HCT116 (cell line): ENCODE results near the gene KY.

ENCODE experiments used
- POLR2AphosphoS5 ChIP-seq: IDR thresholded peaks from 2 replicates; pipeline ENCODE4 v1.6.1; 2011; ENCODE audit warnings: mild to moderate bottlenecking, low read depth, low read length, moderate library complexity
- TF ChIP-seq, protein P1 (sequence below), 3 experiments: fragments of 200-600 bp in 1 of 3; sonication (generic) in 1 of 3; IDR thresholded peaks in 2 of 3; conservative IDR thresholded peaks in 1 of 3; 2 replicates each; pipeline ENCODE4 v1.5.1; 2012 to 2017; ENCODE audit warnings: low read depth in 2 of 3, low read length in 2 of 3, antibody characterized with exemption in 1 of 3, borderline replicate concordance in 1 of 3, control low read depth in 1 of 3, mild to moderate bottlenecking in 1 of 3, mixed read lengths in 1 of 3, mixed run types in 1 of 3, moderate library complexity in 1 of 3; ENCODE audit not compliant: insufficient read depth in 1 of 3

DNA sequence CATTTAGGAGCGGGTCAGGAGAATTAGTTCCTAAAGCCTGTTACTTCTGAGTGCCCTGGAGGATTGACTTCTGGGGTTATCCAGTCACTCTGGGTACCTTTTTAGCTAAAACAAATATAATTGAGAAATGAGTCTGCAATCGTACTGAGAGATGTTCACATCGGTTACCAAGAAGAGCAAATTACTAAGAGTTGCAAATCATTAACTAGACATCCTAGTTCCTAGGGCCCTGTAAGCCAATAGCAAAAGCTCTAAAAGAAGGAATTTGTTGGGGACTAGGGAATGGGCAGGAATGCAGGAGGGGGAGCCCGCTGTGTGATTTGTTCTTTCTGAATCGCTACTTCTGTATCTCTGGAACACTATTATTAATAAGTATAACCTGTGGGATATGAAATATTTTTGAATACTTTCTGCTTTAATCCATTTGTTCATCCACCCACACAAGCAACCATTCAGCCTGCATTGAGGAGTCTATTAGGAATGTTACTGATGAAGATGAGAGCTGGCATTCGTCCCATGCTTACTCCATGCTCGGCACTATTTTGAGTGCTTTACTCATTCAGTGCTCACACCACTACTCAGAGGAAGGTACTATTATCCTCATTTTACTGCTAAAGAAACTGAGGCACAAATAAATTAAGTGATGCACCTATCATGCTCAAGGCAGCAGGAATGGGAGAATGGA is 31.5 kb upstream of the KY start:
- TF ChIP-seq POLR2AphosphoS5: no peak
- TF ChIP-seq, protein P1, sequence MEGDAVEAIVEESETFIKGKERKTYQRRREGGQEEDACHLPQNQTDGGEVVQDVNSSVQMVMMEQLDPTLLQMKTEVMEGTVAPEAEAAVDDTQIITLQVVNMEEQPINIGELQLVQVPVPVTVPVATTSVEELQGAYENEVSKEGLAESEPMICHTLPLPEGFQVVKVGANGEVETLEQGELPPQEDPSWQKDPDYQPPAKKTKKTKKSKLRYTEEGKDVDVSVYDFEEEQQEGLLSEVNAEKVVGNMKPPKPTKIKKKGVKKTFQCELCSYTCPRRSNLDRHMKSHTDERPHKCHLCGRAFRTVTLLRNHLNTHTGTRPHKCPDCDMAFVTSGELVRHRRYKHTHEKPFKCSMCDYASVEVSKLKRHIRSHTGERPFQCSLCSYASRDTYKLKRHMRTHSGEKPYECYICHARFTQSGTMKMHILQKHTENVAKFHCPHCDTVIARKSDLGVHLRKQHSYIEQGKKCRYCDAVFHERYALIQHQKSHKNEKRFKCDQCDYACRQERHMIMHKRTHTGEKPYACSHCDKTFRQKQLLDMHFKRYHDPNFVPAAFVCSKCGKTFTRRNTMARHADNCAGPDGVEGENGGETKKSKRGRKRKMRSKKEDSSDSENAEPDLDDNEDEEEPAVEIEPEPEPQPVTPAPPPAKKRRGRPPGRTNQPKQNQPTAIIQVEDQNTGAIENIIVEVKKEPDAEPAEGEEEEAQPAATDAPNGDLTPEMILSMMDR (IDR thresholded peaks at IDR 0.05 in 2 of 3, conservative IDR thresholded peaks at IDR 0.05 in 1 of 3; ENCODE audit: borderline replicate concordance in 1 of 3, insufficient read depth in 1 of 3, low read depth in 2 of 3, low read length in 2 of 3): no peak
